Measurements from ENCODE around the gene SERPINA12.

The SERPINA12 gene

DNA sequence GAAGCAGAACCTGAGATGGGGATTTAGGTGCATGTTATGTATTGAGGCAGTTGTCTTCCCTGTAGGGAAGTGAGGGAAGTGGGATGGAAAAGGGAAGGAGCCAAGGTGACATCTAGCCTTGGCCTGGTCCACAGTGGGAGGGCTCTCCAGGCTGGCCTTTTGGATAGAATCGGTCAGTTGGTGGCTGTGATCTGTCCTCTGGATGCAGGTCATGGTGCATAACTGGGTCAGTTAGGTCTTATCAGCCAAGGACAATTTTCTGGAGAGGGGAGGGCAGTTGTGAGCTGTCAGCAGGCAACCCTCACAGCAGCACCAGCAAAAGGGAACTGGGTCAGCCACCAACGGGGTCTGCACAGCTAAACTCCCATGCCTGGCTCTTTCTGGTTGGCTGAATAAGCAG lies 9.6 kb downstream of the SERPINA12 start:
- Histone ChIP-seq H3K4me2 (ENCODE audit: low read length) (no peak overlapping the region), H3K9me3 (ENCODE audit: control insufficient read depth, insufficient read depth, low read length) (no peaks in the 10 kb centered on the region), H3K79me2 (ENCODE audit: control insufficient read depth, low read length) (no peaks in the 10 kb centered on the region), H3K27me3 (ENCODE audit: control insufficient read depth, low read length) (peaks cover 7% of the 10 kb centered on the region; the same call in 1 of the 2 replicates), H3K36me3 (ENCODE audit: control insufficient read depth, low read length) (no peaks in the 10 kb centered on the region), H3K4me3 (ENCODE audit: low read length) (no peak overlapping the region), H3F3A (ENCODE audit: control insufficient read depth, insufficient read depth) (no peaks in the 10 kb centered on the region), H3K4me1 (ENCODE audit: control insufficient read depth, low read length) (no peaks in the 10 kb centered on the region), H3K27ac (ENCODE audit: low read depth, low read length) (no peak overlapping the region), H4K20me1 (ENCODE audit: control insufficient read depth, insufficient read depth, low read depth, low read length) (no peaks in the 10 kb centered on the region), H3K9me2 (replicated peaks; ENCODE audit: control insufficient read depth, low read length) (no peaks in the 10 kb centered on the region)
- TF ChIP-seq EZH2phosphoT487 (IDR thresholded peaks at IDR 0.05; ENCODE audit: borderline replicate concordance, low read length) = no peak
- TF ChIP-seq, protein P1, sequence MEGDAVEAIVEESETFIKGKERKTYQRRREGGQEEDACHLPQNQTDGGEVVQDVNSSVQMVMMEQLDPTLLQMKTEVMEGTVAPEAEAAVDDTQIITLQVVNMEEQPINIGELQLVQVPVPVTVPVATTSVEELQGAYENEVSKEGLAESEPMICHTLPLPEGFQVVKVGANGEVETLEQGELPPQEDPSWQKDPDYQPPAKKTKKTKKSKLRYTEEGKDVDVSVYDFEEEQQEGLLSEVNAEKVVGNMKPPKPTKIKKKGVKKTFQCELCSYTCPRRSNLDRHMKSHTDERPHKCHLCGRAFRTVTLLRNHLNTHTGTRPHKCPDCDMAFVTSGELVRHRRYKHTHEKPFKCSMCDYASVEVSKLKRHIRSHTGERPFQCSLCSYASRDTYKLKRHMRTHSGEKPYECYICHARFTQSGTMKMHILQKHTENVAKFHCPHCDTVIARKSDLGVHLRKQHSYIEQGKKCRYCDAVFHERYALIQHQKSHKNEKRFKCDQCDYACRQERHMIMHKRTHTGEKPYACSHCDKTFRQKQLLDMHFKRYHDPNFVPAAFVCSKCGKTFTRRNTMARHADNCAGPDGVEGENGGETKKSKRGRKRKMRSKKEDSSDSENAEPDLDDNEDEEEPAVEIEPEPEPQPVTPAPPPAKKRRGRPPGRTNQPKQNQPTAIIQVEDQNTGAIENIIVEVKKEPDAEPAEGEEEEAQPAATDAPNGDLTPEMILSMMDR (IDR thresholded peaks at IDR 0.05; ENCODE audit: low read depth, low read length, poor library complexity, severe bottlenecking) = no peak

DNA sequence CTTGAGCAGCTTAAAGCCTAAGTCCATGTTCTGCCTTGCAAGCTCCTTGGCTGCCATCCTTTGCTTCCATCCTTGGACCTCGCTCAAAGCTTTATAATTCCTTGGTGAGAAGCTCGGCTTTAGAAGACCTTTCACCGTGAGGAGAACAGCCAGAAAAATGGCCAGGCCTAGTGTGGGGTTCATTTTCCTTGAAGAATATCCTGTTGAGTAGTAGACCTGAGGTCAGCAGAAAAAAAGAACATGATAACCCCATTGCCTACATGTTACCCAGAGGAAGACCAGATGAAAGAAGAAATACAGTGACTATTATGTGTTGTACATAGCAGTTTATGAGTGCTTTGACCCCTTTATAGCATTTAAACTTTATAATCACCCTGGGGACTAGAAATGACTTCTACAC lies 11.1 kb downstream of the SERPINA12 start:
- H3K27me3 ChIP-seq (ENCODE audit: control insufficient read depth, low read length) = peaks cover 7% of the 10 kb centered on the region
- H3K79me2 ChIP-seq (ENCODE audit: control insufficient read depth, low read length) = no peaks in the 10 kb centered on the region
- no peak overlapping the region for H3K4me2 ChIP-seq (ENCODE audit: low read length)
- no peaks in the 10 kb centered on the region for H3K9me2 ChIP-seq (replicated peaks; ENCODE audit: control insufficient read depth, low read length)
- no peak overlapping the region for H3K4me3 ChIP-seq (ENCODE audit: low read length)
- no peaks in the 10 kb centered on the region for H3K9me3 ChIP-seq (ENCODE audit: control insufficient read depth, insufficient read depth, low read length)
- no peak for TF ChIP-seq EZH2phosphoT487 (IDR thresholded peaks at IDR 0.05; ENCODE audit: borderline replicate concordance, low read length)
- TF ChIP-seq, protein P1 (IDR thresholded peaks at IDR 0.05; ENCODE audit: low read depth, low read length, poor library complexity, severe bottlenecking) = no peak
- no peak overlapping the region for H3K27ac ChIP-seq (ENCODE audit: low read depth, low read length)
- H3K4me1 ChIP-seq (ENCODE audit: control insufficient read depth, low read length) = peaks cover 12% of the 10 kb centered on the region
- H4K20me1 ChIP-seq (ENCODE audit: control insufficient read depth, insufficient read depth, low read depth, low read length) = no peaks in the 10 kb centered on the region
- no peaks in the 10 kb centered on the region for H3K36me3 ChIP-seq (ENCODE audit: control insufficient read depth, low read length)
- no peaks in the 10 kb centered on the region for H3F3A ChIP-seq (ENCODE audit: control insufficient read depth, insufficient read depth)

GRCh38 chr14:94494085-94494484 lies 15.2 kb downstream of the SERPINA12 start:
- peaks cover 7% of the 10 kb centered on the region for H3K27me3 ChIP-seq (ENCODE audit: control insufficient read depth, low read length)

More at GRCh38 chr14:94494085-94494484, 15.2 kb downstream of the SERPINA12 start:
- no peaks in the 10 kb centered on the region for H3K36me3 ChIP-seq (ENCODE audit: control insufficient read depth, low read length)
- no peaks in the 10 kb centered on the region for H3F3A ChIP-seq (ENCODE audit: control insufficient read depth, insufficient read depth)
- no peak overlapping the region for H3K4me2 ChIP-seq (ENCODE audit: low read length)
- H3K9me3 ChIP-seq (ENCODE audit: control insufficient read depth, insufficient read depth, low read length) = no peaks in the 10 kb centered on the region
- no peaks in the 10 kb centered on the region for H3K9me2 ChIP-seq (replicated peaks; ENCODE audit: control insufficient read depth, low read length)
- H4K20me1 ChIP-seq (ENCODE audit: control insufficient read depth, insufficient read depth, low read depth, low read length) = no peaks in the 10 kb centered on the region
- no peak overlapping the region for H3K27ac ChIP-seq (ENCODE audit: low read depth, low read length)
- no peak overlapping the region for H3K4me3 ChIP-seq (ENCODE audit: low read length)
- H3K79me2 ChIP-seq (ENCODE audit: control insufficient read depth, low read length) = no peaks in the 10 kb centered on the region
- H3K4me1 ChIP-seq (ENCODE audit: control insufficient read depth, low read length) = peaks cover 41% of the 10 kb centered on the region
- no peak for TF ChIP-seq EZH2phosphoT487 (IDR thresholded peaks at IDR 0.05; ENCODE audit: borderline replicate concordance, low read length)
- TF ChIP-seq, protein P1 (IDR thresholded peaks at IDR 0.05; ENCODE audit: low read depth, low read length, poor library complexity, severe bottlenecking) = no peak
